Mesothelial cell of epicardium (in vitro differentiated cells): ENCODE measurements around the gene TRPC3. TPM values are rescaled to one million over a fixed set of nuclear protein-coding genes. Genes with fewer than 3 reads are reported as not detected.

ENCODE experiments used
- DNase-seq, 2 experiments: peaks; one replicate each; pipeline ENCODE4 v3.0.0; 2021; ENCODE audit warnings: low spot score in 2 of 2; ENCODE audit not compliant: unreplicated experiment in 2 of 2
- H3K27ac Mint-ChIP-seq: 2 replicates; pipeline ENCODE4 v1.8.0; 2021; ENCODE audit warnings: mixed read lengths
- H3K27me3 Mint-ChIP-seq: 2 replicates; pipeline ENCODE4 v1.8.0; 2021; ENCODE audit warnings: low read depth, mixed read lengths
- H3K36me3 Mint-ChIP-seq: 2 replicates; pipeline ENCODE4 v1.8.0; 2021; ENCODE audit warnings: mixed read lengths
- H3K4me1 Mint-ChIP-seq: 2 replicates; pipeline ENCODE4 v1.8.0; 2021; ENCODE audit warnings: mixed read lengths
- H3K4me3 Mint-ChIP-seq: 2 replicates; pipeline ENCODE4 v1.8.0; 2021; ENCODE audit warnings: mild to moderate bottlenecking, moderate library complexity, mixed read lengths
- H3K9me3 Mint-ChIP-seq: 2 replicates; pipeline ENCODE4 v1.8.0; 2021; ENCODE audit warnings: mixed read lengths
- CTCF ChIP-seq: fragments of 200-600 bp; sonication (generic); IDR thresholded peaks from one replicate; pipeline ENCODE4 v1.5.0; 2021; ENCODE audit warnings: antibody characterized with exemption; ENCODE audit not compliant: unreplicated experiment
- total RNA-seq: library from RNA; stranded (reverse); gene quantifications from 3 replicates; pipeline ENCODE4 v1.2.1, GENCODE V29; 2021

The TRPC3 gene
- total RNA-seq, 1 donor from 2014 or later = 0.29 TPM

- DNase-seq = no peak
- Mint-ChIP-seq H3K9me3 (peaks cover 2% of the 10 kb centered on the region), H3K27ac (no peak overlapping the region), H3K4me1 (no peaks in the 10 kb centered on the region), H3K4me3 (no peak overlapping the region), H3K27me3 (no peaks in the 10 kb centered on the region), H3K36me3 (peaks cover 22% of the 10 kb centered on the region)
- no peak for TF ChIP-seq CTCF
Measured at GRCh38 chr4:121838136-121838535, 113.7 kb downstream of the TRPC3 start.

- H3K9me3 Mint-ChIP-seq = no peaks in the 10 kb centered on the region
- no peaks in the 10 kb centered on the region for H3K36me3 Mint-ChIP-seq
- TF ChIP-seq CTCF = no peak
- no peaks in the 10 kb centered on the region for H3K4me1 Mint-ChIP-seq
- H3K4me3 Mint-ChIP-seq = no peak overlapping the region
- H3K27me3 Mint-ChIP-seq = no peaks in the 10 kb centered on the region
- H3K27ac Mint-ChIP-seq = no peak overlapping the region
- no peak for DNase-seq
Measured at GRCh38 chr4:121829511-121829910, 122.3 kb downstream of the TRPC3 start.

Other genes with a start within 250 kb of the TRPC3 start
- not detected in 3 replicates for gene SMIM43, start 186.9 kb downstream of the TRPC3 start, total RNA-seq
- 29.8 to 33.5 TPM (median 30.0 TPM) in 3 replicates for gene EXOSC9, start 150.7 kb downstream of the TRPC3 start, total RNA-seq
- 17.5 to 18.7 TPM (median 18.6 TPM) in 3 replicates for gene CCNA2, start 128.2 kb downstream of the TRPC3 start, total RNA-seq
- 19.8 to 21.2 TPM (median 20.0 TPM) in 3 replicates for gene BBS7, start 81.6 kb downstream of the TRPC3 start, total RNA-seq
- gene BLTP1, start 200.3 kb upstream of the TRPC3 start, total RNA-seq = 66.7 to 75.7 TPM (median 68.2 TPM) in 3 replicates